ENCODE measurements around the gene PJA2.

Gene PJA2

DNA sequence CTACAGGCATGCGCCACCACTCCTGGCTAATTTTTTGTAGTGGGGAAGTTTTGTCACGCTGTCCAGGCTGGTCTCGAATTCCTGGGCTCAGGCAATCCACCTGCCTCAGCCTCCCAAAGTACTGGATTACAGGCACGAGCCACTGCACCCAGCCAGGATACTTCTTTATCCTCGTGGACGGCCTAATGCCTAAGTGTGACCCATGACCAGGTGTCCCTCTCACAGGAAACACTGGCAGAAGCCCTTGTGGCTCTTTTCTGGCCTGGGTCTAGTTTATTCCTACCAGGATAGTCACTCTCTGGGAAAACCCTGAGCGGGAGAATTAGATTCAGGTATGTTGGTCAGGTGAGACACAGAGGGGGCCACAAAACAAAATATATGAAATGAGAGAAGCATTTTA is 90.4 kb downstream of the PJA2 start:
- in situ Hi-C loops (cut with HindIII; ENCODE audit: low pct_ligation_motif_present, low sequenced_read_pairs) = no loop called here
- Histone ChIP-seq H3K27me3 (replicated peaks) (no peaks in the 10 kb centered on the region), H3K4me3 (ENCODE audit: low read depth, low read length) (no peak overlapping the region), H3K36me3 (replicated peaks) (no peaks in the 10 kb centered on the region), H3K27ac (no peak overlapping the region)
- TF ChIP-seq, protein P1, sequence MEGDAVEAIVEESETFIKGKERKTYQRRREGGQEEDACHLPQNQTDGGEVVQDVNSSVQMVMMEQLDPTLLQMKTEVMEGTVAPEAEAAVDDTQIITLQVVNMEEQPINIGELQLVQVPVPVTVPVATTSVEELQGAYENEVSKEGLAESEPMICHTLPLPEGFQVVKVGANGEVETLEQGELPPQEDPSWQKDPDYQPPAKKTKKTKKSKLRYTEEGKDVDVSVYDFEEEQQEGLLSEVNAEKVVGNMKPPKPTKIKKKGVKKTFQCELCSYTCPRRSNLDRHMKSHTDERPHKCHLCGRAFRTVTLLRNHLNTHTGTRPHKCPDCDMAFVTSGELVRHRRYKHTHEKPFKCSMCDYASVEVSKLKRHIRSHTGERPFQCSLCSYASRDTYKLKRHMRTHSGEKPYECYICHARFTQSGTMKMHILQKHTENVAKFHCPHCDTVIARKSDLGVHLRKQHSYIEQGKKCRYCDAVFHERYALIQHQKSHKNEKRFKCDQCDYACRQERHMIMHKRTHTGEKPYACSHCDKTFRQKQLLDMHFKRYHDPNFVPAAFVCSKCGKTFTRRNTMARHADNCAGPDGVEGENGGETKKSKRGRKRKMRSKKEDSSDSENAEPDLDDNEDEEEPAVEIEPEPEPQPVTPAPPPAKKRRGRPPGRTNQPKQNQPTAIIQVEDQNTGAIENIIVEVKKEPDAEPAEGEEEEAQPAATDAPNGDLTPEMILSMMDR (IDR thresholded peaks at IDR 0.05; ENCODE audit: low read depth, low read length, missing control alignments) = no peak
- no peak for DNase-seq

DNA sequence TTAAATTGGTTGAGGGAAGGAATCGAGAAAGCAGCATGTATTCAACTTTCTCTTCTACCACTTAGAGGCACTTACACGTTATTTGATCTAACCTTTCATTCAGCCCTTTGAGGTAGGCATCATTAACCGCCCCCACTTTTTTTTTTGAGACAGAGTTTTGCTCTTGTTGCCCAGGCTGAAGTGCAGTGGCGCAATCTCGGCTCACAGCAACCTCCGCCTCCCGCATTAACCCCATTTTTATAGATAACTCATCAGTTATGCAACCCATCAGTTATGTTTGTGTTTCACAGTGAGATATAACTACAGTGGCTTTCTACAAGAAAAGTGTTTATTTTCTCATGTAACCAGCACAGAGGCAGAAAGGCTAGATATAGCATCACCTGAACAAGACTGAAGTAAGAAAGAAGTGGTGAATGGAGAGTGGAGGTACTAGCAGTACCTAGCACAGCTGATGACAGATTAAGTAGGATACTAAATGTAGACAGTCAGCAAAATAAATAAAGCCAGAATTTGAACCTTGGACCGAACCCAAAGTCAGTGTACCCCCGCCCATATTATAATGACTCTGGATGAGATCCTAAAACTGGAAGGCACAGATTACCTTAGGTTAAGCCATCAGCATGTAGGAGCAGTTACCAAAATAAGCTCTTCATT is 91.2 kb downstream of the PJA2 start:
- in situ Hi-C loops (cut with HindIII; ENCODE audit: low pct_ligation_motif_present, low sequenced_read_pairs) = no loop called here
- H3K27ac ChIP-seq = no peak overlapping the region
- TF ChIP-seq, protein P1 (IDR thresholded peaks at IDR 0.05; ENCODE audit: low read depth, low read length, missing control alignments) = no peak
- H3K27me3 ChIP-seq (replicated peaks) = no peaks in the 10 kb centered on the region
- DNase-seq = no peak
- H3K36me3 ChIP-seq (replicated peaks) = no peaks in the 10 kb centered on the region
- no peak overlapping the region for H3K4me3 ChIP-seq (ENCODE audit: low read depth, low read length)

DNA sequence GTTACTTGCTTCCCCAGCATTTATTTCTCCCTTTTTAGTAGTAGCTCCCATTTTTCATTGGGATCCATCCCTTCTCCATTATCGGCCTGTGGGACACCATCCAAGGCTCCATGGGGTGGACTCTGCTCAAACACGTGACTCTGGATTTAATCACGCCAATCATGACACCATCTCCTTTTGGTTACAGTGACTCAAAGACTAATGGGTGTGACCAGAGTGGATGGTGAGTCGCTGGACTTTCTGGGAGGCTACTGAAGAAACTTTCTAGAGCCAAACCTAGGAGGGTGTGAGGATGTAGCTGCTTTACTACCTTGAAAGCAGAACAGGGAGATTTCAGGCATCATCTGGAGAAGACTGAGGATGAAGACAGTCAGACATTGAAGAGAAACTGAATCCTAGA is 93.1 kb downstream of the PJA2 start:
- no peaks in the 10 kb centered on the region for H3K36me3 ChIP-seq (replicated peaks)
- in situ Hi-C loops (cut with HindIII; ENCODE audit: low pct_ligation_motif_present, low sequenced_read_pairs) = no loop called here
- H3K27ac ChIP-seq = no peak overlapping the region
- TF ChIP-seq, protein P1 (IDR thresholded peaks at IDR 0.05; ENCODE audit: low read depth, low read length, missing control alignments) = no peak
- H3K4me3 ChIP-seq (ENCODE audit: low read depth, low read length) = no peak overlapping the region
- no peaks in the 10 kb centered on the region for H3K27me3 ChIP-seq (replicated peaks)
- peak; percentile 14 for DNase-seq

DNA sequence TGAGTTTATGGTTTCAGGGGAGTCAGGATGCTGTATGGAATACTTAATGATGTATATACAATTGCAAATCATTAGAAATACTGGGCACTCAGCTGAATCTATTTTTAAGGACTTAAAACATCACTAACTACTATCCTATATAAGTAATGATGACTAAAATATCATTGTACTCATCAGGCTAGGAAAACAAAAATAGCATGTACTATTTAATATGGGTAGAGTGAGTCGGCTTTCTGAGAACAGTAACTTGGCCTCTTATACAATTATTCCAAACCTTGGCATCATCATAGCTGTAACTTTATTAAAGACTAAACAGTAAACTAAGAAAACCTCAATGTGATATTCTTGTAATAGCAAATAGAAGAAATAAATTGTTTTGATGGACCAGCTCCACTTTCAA is 94.5 kb downstream of the PJA2 start:
- DNase-seq = no peak
- Histone ChIP-seq H3K27me3 (replicated peaks) (no peaks in the 10 kb centered on the region), H3K27ac (no peak overlapping the region), H3K36me3 (replicated peaks) (no peaks in the 10 kb centered on the region), H3K4me3 (ENCODE audit: low read depth, low read length) (no peak overlapping the region)
- in situ Hi-C loops (cut with HindIII; ENCODE audit: low pct_ligation_motif_present, low sequenced_read_pairs) = no loop called here
- TF ChIP-seq, protein P1 (IDR thresholded peaks at IDR 0.05; ENCODE audit: low read depth, low read length, missing control alignments) = no peak

DNA sequence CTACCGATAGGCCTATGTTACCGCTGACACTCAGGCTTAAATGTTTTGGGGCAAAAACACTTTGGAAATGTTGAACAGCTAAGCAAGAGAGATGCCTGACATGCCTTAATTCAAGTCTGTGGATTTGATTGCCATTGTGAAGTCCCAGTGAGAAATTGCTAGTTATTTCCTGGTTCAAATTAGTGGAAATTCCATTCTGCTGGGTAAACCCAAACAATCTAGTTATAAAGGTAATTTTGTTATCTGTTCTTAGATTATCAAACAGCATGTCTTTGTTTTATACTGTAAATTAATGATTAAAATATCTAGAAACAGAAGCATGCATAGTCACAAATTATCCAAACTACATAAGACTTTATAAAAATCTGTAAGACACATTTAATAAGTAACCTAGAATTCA is 96.6 kb downstream of the PJA2 start:
- in situ Hi-C loops (cut with HindIII; ENCODE audit: low pct_ligation_motif_present, low sequenced_read_pairs) = no loop called here
- Histone ChIP-seq H3K4me3 (ENCODE audit: low read depth, low read length) (no peak overlapping the region), H3K27ac (no peak overlapping the region), H3K36me3 (replicated peaks) (no peaks in the 10 kb centered on the region), H3K27me3 (replicated peaks) (no peaks in the 10 kb centered on the region)
- DNase-seq = no peak
- TF ChIP-seq, protein P1 (IDR thresholded peaks at IDR 0.05; ENCODE audit: low read depth, low read length, missing control alignments) = no peak

DNA sequence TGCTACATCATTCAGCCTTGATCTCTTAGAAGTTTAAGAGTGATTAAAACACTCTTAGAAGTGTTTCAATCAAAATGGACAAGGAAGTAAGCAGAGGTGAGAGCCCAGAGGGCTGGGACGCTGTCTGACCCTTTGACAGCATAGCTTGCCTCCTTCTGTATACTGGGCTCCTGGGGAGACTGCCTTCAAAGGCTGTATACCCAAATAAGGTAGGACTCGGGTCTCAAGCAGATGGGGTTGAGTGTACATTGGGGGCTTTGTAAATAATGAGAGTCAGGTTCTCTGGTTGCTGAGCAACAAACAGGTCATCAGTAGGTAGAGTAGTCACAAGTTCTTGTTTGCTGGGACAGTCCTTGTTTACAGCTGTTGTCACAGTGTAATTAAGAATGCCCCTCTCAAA is 97.1 kb downstream of the PJA2 start:
- no peak for DNase-seq
- no peaks in the 10 kb centered on the region for H3K36me3 ChIP-seq (replicated peaks)
- no peak overlapping the region for H3K27ac ChIP-seq
- TF ChIP-seq, protein P1 (IDR thresholded peaks at IDR 0.05; ENCODE audit: low read depth, low read length, missing control alignments) = no peak
- in situ Hi-C loops (cut with HindIII; ENCODE audit: low pct_ligation_motif_present, low sequenced_read_pairs) = no loop called here
- no peaks in the 10 kb centered on the region for H3K27me3 ChIP-seq (replicated peaks)
- no peak overlapping the region for H3K4me3 ChIP-seq (ENCODE audit: low read depth, low read length)
